GM23248 (cell line): Measurements from ENCODE around the gene RBX1. TPM values are rescaled to one million over a fixed set of nuclear protein-coding genes. Genes with fewer than 3 reads are reported as not detected.

Source experiments
- DNase-seq: peaks from one replicate; pipeline ENCODE4 v3.0.0-alpha.2; 2015
- H2AFZ ChIP-seq: fragments of 200-600 bp; sonication (generic); 2 replicates; pipeline ENCODE4 v1.6.1; 2016; ENCODE audit warnings: antibody characterized with exemption
- H3F3A ChIP-seq: fragments of 200-600 bp; sonication (generic); 2 replicates; pipeline ENCODE4 v1.6.1; 2016; ENCODE audit warnings: mild to moderate bottlenecking, antibody characterized with exemption, mixed run types; ENCODE audit not compliant: insufficient read depth
- H3K27ac ChIP-seq: fragments of 200-600 bp; sonication (generic); 2 replicates; pipeline ENCODE4 v1.5.1; 2016; ENCODE audit warnings: mild to moderate bottlenecking
- H3K27me3 ChIP-seq: fragments of 200-600 bp; sonication (generic); replicated peaks from 2 replicates; pipeline ENCODE4 v1.6.1; 2016; ENCODE audit warnings: mild to moderate bottlenecking; ENCODE audit not compliant: insufficient read depth
- H3K36me3 ChIP-seq: fragments of 200-600 bp; sonication (generic); 2 replicates; pipeline ENCODE4 v1.6.1; 2016; ENCODE audit warnings: low read depth, mild to moderate bottlenecking
- H3K4me1 ChIP-seq: fragments of 200-600 bp; sonication (generic); 2 replicates; pipeline ENCODE4 v1.6.1; 2016; ENCODE audit warnings: mild to moderate bottlenecking; ENCODE audit not compliant: insufficient read depth
- H3K4me2 ChIP-seq: fragments of 200-600 bp; sonication (generic); one replicate; pipeline ENCODE4 v1.6.1; 2016; ENCODE audit warnings: mild to moderate bottlenecking; ENCODE audit not compliant: unreplicated experiment
- H3K4me3 ChIP-seq: fragments of 200-600 bp; sonication (generic); 2 replicates; pipeline ENCODE4 v1.5.1; 2016; ENCODE audit warnings: mild to moderate bottlenecking
- H3K79me2 ChIP-seq: fragments of 200-600 bp; sonication (generic); 2 replicates; pipeline ENCODE4 v1.6.1; 2016; ENCODE audit warnings: mild to moderate bottlenecking; ENCODE audit not compliant: insufficient read depth
- H3K9ac ChIP-seq: fragments of 200-600 bp; sonication (generic); 2 replicates; pipeline ENCODE4 v1.6.1; 2016; ENCODE audit warnings: mild to moderate bottlenecking
- H3K9me2 ChIP-seq: fragments of 200-600 bp; sonication (generic); 2 replicates; pipeline ENCODE4 v1.6.1; 2016; ENCODE audit warnings: mixed run types, mild to moderate bottlenecking, moderate library complexity; ENCODE audit not compliant: insufficient read depth
- H3K9me3 ChIP-seq: fragments of 200-600 bp; sonication (generic); one replicate; pipeline ENCODE4 v1.6.1; 2017; ENCODE audit warnings: low read depth
- H4K20me1 ChIP-seq: fragments of 200-600 bp; sonication (generic); 2 replicates; pipeline ENCODE4 v1.6.0; 2016; ENCODE audit not compliant: insufficient read depth
- EZH2 ChIP-seq: fragments of 200-600 bp; sonication (generic); IDR thresholded peaks from 2 replicates; pipeline ENCODE4 v1.6.1; 2018; ENCODE audit warnings: antibody characterized with exemption, mild to moderate bottlenecking; ENCODE audit not compliant: insufficient read depth, poor library complexity, severe bottlenecking
- EZH2phosphoT487 ChIP-seq: fragments of 200-600 bp; sonication (generic); IDR thresholded peaks from 2 replicates; pipeline ENCODE4 v1.6.1; 2018; ENCODE audit warnings: antibody characterized with exemption, moderate library complexity, mild to moderate bottlenecking, low read depth; ENCODE audit not compliant: insufficient read depth
- WGBS, 2 experiments: methylation state at CpG; one replicate each; pipeline ENCODE4 v1.1.6; 2015 to 2017; ENCODE audit warnings: low lambda C conversion rate in 2 of 2, low coverage in 1 of 2; ENCODE audit errors: missing lambda C conversion rate in 2 of 2; 5-methylcytosine and 5-hydroxymethylcytosine counted together
- in situ Hi-C: fragments of 300-500 bp; cut with MboI; formaldehyde crosslinking; loops from 2 replicates; pipeline ENCODE4 v1.15.0; 2020
- polyA plus RNA-seq: library from polyadenylated mRNA; unstranded; fragments of >200 nt; fragmentation: Nextera tagmentation; extraction: Ambion mirVana; gene quantifications from 2 replicates; pipeline ENCODE4 v1.2.1, GENCODE V29; 2016
- total RNA-seq: library from RNA; depleted of rRNA; stranded (reverse); fragments of >200 nt; shearing (Covaris generic); gene quantifications from 2 replicates; pipeline ENCODE4 v1.2.3, GENCODE V29; 2014

Gene RBX1
- total and polyA plus RNA-seq, 2 experiments from 2014 or later, result 45.9 to 222 TPM

GRCh38 chr22:40932396-40932795 lies 18.8 kb upstream of the RBX1 start:
- H3K27ac ChIP-seq, result no peak overlapping the region
- no peak overlapping the region for H3K9ac ChIP-seq
- H3K4me2 ChIP-seq, result no peak overlapping the region
- no peaks in the 10 kb centered on the region for H3K9me3 ChIP-seq
- no peaks in the 10 kb centered on the region for H3K27me3 ChIP-seq
- in situ Hi-C loops, result loop anchor here (25.0 kb wide), 1 partner anchor 180 kb away; no protein-coding TSS in a partner anchor
- no peak for DNase-seq
- H2AFZ ChIP-seq, result no peak overlapping the region
- no peaks in the 10 kb centered on the region for H3F3A ChIP-seq
- no peaks in the 10 kb centered on the region; the same call in 1 of the 2 replicates for H3K36me3 ChIP-seq
- no peaks in the 10 kb centered on the region for H3K4me1 ChIP-seq
- H4K20me1 ChIP-seq, result no peaks in the 10 kb centered on the region
- H3K9me2 ChIP-seq, result no peaks in the 10 kb centered on the region
- TF ChIP-seq EZH2, result no peak
- no peak for TF ChIP-seq EZH2phosphoT487
- 95 to 98% methylated on average over 2 of the region's 2 CpGs for WGBS, 2 experiments
- no peaks in the 10 kb centered on the region for H3K79me2 ChIP-seq
- no peak overlapping the region for H3K4me3 ChIP-seq

GRCh38 chr22:40939202-40939601 lies 12.0 kb upstream of the RBX1 start:
- in situ Hi-C loops, result loop anchor here (25.0 kb wide), 1 partner anchor 173 kb away; no protein-coding TSS in a partner anchor
- H3K4me3 ChIP-seq, result no peak overlapping the region
- no peak overlapping the region for H3K9ac ChIP-seq
- no peaks in the 10 kb centered on the region for H3K27me3 ChIP-seq
- no peak overlapping the region for H3K4me2 ChIP-seq
- H3K9me2 ChIP-seq, result no peaks in the 10 kb centered on the region
- no peaks in the 10 kb centered on the region; the same call in 1 of the 2 replicates for H3F3A ChIP-seq
- H4K20me1 ChIP-seq, result no peaks in the 10 kb centered on the region
- no peaks in the 10 kb centered on the region for H3K4me1 ChIP-seq
- 75 to 81% methylated on average over 2 of the region's 2 CpGs for WGBS, 2 experiments
- H3K36me3 ChIP-seq, result no peaks in the 10 kb centered on the region
- no peaks in the 10 kb centered on the region for H3K79me2 ChIP-seq
- H2AFZ ChIP-seq, result no peak overlapping the region
- TF ChIP-seq EZH2 (no peak), EZH2phosphoT487 (no peak)
- no peak overlapping the region for H3K27ac ChIP-seq
- no peak for DNase-seq
- no peaks in the 10 kb centered on the region for H3K9me3 ChIP-seq

GRCh38 chr22:40951795-40952605 lies 822 bp downstream of the RBX1 start:
- peaks cover 52% of the 10 kb centered on the region for H3K79me2 ChIP-seq

GRCh38 chr22:40953471-40953870 lies 2.3 kb downstream of the RBX1 start:
- H3K27ac ChIP-seq, result no peak overlapping the region

More at GRCh38 chr22:40951795-40952605, 822 bp downstream of the RBX1 start:
- no peaks in the 10 kb centered on the region for H3K9me2 ChIP-seq
- peak overlapping the region; percentile 89 for H3K27ac ChIP-seq
- H3K4me1 ChIP-seq, result peaks cover 24% of the 10 kb centered on the region
- peak overlapping the region; percentile 77 for H3K4me3 ChIP-seq
- WGBS, 2 experiments, result 1 to 2% methylated on average over 14 to 21 of the region's 21 CpGs
- in situ Hi-C loops, result no loop called here
- DNase-seq, result peak; percentile 56
- H2AFZ ChIP-seq, result peak overlapping the region; percentile 63
- H3K36me3 ChIP-seq, result 0 out of 2 replicates have a peak, but pooled peaks cover 10% of the 10 kb centered on the region
- no peaks in the 10 kb centered on the region for H4K20me1 ChIP-seq
- TF ChIP-seq EZH2 (no peak), EZH2phosphoT487 (no peak)
- no peaks in the 10 kb centered on the region for H3K9me3 ChIP-seq
- peak overlapping the region; percentile 95 for H3K4me2 ChIP-seq
- peak overlapping the region; percentile 97 for H3K9ac ChIP-seq
- H3F3A ChIP-seq, result peaks cover 27% of the 10 kb centered on the region
- H3K27me3 ChIP-seq, result no peaks in the 10 kb centered on the region

More at GRCh38 chr22:40953471-40953870, 2.3 kb downstream of the RBX1 start:
- no peak for DNase-seq
- Histone ChIP-seq H3K9ac (peak overlapping the region; percentile 97; the same call in 1 of the 2 replicates), H3K27me3 (no peaks in the 10 kb centered on the region), H3K79me2 (peaks cover 67% of the 10 kb centered on the region), H3K4me1 (peaks cover 24% of the 10 kb centered on the region), H3K9me3 (no peaks in the 10 kb centered on the region), H3K4me3 (peak overlapping the region; percentile 77; the same call in 1 of the 2 replicates), H3K9me2 (no peaks in the 10 kb centered on the region), H3F3A (peaks cover 27% of the 10 kb centered on the region), H3K4me2 (peak overlapping the region; percentile 95), H4K20me1 (no peaks in the 10 kb centered on the region), H2AFZ (no peak overlapping the region), H3K36me3 (peaks cover 14% of the 10 kb centered on the region; the same call in 1 of the 2 replicates)
- TF ChIP-seq EZH2phosphoT487 (no peak), EZH2 (no peak)
- in situ Hi-C loops, result no loop called here
- 73 to 82% methylated on average over 2 of the region's 2 CpGs for WGBS, 2 experiments
